GM21367 (cell line): ENCODE measurements around the gene PILRA.

Experiments used
- ATAC-seq: cut with Tn5 transposase; IDR thresholded peaks from one replicate; pipeline ENCODE4 v1.9.1; 2021; ENCODE audit not compliant: unreplicated experiment

PILRA gene

DNA sequence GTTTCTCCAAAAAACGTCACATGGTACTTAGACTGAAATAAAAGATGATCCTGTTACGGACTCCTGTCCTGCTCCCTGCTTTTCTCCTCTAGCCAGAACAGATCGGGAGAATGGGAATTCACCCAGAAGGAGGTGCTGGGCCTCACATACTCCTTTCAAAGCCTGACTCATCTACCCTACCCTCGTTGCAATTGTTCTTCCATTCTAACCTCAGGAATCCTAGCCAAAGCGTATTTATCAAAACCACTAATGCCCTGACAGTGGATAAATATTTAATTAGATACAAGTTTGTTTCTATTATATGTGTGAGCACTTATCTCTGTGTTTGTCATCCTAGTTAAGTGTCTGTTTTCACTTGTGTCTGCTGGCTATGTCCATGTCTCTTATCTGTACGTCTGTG is 33.5 kb downstream of the PILRA start:
- no peak for ATAC-seq

DNA sequence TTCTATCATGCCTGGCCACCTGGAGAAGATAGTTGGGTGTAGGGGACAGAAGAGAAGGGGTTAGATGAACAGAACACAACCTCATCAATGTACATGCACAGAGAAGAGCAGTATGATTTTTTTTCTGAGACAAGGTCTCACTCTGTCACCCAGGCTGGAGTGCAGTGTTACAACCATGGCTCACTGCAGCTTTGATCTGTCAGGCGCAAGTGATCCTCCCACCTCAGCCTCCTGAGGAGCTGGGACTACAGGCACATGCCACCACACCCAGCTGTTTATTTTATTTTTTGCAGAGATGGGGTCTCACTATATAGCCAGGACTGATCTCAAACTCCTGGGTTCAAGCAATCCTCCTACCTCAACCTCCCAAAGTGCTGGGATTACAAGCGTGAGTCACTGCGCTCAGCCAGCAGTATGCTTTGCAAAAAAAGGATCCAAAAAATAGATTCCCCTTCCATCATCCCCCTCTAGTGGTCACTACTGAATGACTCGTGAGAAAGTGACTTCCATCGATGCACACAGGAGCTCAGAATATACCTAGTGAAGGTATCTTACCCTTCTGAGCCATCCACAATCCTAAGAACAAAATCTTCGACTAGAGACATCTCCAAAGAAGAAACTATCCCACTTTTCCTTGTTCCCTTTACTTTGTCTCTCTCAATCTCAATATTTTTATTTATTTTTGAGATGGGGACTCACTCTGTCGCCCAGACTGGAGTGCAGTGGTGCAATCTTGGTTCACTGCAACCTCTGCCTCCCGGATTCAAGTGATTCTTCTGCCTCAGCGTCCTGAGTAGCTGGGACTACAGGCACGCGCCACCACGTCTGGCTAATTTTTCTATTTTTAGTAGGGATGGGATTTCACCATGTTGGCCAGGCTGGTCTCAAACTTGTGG is 34.2 kb downstream of the PILRA start:
- no peak for ATAC-seq

DNA sequence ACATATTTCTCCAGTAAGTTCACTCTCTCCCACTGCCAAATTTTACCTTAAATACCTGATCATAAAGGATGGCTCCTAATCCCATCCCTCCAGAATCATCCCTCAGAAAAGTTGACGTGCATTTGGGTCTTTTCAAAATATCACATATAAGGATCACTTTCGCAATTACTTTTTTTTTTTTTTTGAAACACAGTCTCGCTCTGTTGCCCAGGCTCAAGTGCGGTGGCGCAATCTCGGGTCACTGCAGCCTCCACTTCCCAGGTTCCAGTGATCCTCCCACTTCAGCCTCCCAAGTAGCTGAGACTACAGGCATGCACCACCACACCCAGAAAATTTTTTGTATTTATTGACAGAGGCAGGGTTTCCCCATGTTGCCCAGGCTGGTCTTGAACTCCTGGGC is 37.8 kb downstream of the PILRA start:
- ATAC-seq = no peak

DNA sequence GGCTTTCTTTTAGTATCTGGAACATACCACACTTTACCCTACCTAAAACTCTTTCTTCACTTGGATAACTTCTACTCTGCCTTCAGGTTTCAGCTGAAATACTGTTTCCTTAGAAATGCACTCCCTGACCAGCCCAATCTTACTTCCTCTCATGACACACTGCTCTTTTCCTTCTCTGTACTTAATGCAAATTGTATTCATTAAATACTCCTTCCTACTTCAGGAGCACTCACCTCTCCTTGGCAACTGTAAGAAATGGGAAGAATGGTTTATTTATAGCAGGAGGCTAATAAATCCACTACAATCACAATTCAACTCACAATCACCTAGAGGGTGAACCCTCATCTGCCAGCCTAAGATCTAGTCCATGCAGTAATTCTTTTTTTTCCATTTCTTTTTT is 40.1 kb downstream of the PILRA start:
- ATAC-seq = no peak

DNA sequence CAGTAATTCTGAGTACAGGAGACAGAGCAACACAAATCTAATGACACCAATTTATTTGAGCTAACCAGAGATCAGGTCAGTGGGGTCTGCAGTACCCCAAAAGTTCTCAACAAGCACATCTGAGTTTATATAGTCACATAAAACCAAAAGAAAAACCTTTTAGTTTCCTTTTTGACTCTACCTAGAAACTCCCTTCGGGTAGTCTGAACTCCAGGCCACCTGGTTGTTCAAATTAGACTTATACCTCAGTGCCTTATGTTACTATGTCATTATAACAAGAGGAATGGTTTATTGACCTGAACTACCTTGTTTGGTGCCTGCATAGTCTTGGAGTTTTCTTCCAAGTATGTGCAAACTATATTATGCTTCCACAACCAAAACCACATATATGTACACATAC is 40.6 kb downstream of the PILRA start:
- ATAC-seq = no peak

DNA sequence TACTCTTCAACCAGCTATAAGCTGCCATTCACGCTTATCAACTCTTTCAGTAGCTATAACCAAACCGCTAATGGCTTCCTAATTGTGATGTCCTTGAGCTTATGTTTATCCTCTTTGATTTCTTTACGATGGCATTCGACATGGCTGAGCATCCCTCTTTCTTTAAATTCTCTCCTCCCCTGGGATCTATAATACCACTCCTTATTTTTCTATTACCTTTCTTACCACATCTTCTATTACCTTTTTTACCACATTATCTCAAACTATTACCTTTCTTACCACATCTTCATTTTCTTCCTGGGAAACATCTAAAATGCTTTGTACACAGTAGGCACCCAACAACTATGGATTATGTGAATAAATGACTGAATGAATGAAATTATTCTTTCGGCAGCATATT is 42.2 kb downstream of the PILRA start:
- no peak for ATAC-seq

DNA sequence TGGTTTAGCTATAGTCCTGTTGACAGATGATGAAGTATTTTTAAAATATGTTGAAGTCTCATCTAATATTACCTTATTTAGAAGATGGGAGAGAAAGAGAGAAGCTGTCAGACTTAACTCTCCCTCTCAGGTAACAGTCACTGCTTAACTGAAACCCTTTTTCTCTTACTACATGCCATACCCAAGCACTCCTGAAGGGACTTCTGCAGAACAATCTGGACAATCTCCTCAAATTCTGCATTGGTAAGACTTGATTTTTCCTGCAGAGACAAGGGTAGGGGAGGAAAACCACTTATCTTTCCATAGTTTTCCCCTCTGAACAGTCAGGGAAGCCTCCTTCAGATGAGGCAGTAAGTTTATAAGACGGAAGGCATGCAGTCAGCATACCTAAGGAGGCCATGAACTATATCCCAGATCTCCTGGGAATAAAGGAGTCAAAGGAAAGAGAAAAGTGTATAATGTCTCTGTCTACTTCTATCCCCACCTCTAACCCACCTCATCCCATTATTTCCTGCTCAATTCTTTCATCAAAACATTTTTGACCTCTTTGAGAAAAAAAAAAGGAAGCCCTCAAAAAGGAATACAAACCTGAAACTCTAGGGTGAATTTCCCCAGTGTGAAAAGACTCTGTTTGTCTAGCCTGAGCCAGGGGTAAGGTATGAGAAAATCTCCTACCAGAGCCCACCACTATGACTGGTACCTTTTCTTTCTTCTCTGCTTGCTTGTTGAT is 45.8 kb downstream of the PILRA start:
- no peak for ATAC-seq

DNA sequence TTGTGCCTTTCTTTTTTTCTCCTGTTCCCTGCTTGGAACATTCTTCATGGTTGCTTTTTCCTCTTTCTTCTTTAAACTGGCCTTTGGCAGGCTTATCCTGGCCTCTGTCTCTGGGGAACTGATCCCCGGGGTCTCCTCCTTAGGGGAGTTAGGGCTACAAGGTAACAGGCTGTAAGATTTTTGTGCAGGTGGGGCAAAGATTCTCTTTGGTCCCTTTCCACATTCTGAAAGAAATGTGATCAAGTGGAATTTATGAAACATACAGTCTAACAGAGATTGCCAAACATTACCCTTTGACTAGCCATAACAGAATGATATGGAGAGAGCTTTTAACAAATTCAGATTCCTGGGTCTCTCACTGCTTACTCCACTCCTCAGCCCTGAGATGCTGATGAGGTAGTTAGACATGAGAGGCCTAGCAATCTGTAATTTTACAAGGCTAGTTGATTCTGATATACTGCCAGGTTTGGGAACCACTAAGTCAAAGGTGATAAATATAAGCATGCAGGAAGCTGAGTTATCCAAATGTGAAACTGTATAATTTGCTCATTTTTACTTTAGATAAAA is 46.5 kb downstream of the PILRA start:
- ATAC-seq = no peak

DNA sequence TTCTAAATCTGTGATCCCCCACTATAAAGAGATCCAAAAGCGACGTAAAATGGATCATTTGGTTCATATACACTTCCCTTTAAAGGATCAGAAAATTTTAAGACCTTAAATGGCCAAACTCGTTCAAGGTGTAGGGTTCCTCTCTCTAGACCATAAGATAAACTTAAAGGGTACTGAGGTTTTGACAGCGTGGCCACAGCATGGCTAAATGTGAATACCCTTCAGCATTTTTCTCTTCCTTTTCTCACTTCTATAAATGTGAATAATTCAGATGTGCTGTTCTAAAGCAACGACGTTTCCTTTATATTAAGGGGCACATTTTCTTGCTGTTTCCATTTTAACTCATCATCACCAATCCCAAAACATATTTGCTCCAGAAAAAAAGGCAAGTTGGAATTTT is 50.0 kb downstream of the PILRA start:
- no peak for ATAC-seq

DNA sequence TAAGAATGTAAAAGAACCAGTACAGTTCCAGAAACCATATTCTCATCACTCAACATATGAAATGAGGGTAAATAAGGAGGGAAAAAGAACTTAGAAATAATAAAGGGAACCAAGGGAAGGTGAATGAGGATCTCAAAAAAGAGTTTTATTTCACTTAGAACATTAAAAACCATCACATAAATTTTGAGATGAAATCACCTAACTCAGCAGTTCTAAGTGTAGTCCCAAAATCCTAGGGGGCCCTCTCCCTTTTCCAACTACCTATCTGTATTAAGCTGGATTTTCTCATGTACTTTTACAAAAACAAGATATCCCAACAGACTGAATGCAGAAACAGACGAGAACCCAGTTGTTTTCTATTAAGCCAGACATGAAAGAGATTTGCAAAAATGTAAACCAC is 52.1 kb downstream of the PILRA start:
- no peak for ATAC-seq

DNA sequence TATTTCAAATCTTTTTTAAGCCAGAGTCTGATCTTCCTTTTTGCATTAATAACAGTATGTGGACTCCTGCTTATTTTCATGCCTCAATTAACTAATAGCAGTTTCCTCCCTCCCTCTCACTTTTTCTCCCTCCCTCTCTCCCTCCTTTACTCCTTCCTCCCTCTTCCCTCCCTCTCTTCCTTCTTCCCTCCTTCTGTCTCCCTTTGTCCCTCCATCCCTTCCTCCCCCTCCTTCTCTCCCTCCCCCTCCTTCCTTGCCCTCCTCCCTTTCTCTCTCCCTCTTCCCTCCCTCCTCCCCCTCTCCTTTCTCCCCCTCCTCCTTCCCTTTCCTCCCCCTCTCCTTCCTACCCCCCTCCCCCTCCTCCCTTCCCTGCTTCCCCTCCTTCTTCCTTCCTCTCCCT is 53.2 kb downstream of the PILRA start:
- no peak for ATAC-seq

DNA sequence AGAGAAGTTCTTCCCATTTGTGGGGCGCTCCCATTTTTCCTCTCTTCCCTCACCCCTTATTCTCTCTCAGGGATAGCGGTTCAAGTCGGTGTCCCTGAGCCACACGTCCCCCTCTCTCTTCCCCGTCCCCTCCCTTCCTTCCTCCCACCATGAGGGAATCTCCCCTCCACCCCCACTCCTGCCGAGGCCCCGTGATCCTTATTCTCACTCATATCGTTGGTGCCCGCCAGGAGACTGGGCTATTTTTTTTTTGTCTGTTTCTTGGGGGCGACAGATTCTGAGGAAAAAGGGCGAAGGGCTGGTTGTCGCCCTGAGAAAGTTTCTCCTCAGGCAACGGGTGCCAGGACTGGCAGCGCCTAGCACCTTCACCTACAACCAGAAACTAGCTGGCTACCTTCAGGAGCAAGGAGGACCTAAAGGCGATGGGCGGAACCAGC is 54.5 kb downstream of the PILRA start:
- no peak for ATAC-seq

DNA sequence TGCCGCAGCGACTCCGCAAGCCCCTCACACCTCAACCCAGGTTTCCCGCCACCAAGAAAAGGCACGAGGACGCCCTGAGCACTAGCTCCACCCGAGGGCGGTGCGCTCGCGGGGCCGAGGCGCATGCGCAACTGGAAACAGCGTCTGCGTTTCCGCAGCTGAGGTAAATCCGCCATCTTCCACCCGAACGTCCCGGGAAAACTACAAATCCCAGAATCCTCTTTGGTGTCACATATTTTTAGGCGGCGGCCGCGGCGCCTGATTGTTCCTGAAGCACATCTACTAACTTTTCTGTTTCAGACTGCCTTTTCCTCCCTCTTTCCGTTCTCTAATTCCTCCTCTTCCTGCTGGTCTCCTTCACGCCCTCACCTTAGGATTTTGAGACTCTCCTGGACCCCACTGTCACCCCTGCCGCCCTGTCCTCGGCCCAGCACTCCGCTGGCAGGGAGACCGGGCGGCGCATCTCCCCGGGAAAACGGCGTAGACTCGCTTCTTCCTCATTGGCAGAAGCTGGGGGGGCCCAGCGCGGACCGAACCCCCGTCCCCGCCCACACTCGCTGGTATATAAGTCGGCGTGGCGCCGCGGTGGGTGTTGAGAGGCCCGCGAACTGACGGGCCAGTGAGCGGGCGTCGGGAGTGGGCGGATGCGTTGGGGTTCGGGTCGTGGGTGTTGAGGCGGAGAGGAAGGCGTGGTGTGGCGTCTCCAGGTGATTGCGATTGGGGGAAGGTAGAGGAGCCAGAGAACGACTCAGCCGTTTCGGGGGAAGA is 55.1 kb downstream of the PILRA start, which contains the start of gene ZCWPW1:
Gene ZCWPW1 (minus strand): TSS at position 505 of the 768 bp plus-strand sequence. CDS start 8,054 bp downstream, outside the sequence.
- peak; percentile 36 for ATAC-seq

DNA sequence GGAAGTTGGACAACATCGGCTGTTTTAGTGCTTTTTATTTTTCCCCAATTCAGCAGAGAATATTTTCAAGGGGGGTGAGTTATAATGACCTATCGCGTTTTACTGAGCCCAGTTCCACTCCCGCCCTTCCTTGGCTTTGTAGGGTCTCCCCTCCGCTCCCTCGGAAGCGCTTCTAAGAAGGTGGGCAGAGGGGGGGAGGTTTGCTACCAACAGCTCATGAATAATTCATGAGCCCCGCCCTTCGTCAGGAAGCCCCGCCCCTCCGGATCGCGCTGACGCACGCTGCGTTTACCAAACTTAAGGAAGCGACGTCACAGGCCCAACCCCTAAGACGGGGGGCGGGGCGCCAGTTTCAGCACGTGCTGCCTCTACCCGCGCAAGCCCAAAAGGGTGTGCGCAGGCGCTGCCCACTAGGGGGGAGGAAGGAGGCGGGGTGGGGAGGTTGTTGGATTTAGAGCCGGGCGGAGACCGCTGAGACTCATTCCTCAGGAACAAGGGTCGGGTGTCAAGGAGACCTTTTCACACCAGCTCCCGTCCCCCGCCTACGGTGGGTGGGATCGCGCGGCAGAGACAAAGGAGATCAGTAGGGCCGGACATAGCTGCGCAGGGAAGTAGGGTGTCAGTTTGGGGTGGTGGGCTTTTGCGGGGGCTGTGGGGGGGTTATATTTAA is 55.8 kb downstream of the PILRA start:
- ATAC-seq = peak; percentile 33

DNA sequence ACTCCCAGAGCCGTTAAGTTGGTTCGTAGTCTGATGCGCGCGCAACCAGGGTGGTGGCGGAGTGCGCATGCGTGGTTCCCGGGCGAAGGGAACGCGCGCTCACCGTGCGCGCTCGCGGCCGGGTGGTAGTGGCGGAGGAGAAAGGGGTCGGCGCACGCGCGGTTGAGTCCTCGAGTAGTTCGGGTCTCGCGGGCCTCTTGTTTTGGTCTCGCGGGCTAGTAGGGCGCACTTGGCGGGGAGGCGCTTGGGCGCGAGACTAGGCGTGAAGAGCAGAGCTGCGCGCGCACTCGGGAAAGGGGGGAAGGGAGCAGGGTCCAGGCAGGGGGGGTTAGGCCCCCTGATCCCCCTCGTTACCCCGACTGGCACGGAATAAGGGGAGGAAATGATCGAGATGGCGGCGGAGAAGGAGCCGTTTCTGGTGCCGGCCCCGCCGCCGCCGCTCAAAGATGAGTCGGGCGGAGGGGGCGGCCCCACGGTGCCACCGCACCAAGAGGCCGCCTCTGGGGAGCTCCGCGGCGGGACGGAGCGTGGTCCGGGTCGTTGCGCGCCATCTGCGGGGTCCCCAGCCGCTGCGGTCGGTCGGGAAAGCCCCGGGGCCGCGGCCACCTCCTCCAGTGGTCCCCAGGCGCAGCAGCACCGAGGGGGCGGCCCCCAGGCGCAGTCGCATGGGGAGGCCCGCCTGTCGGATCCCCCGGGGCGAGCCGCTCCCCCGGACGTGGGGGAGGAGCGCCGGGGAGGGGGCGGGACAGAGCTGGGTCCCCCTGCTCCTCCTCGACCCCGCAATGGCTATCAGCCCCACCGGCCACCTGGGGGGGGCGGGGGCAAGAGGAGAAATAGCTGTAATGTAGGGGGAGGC is 56.6 kb downstream of the PILRA start, which contains the start of gene MEPCE:
Gene MEPCE (plus strand): TSS at position 195 of the 856 bp plus-strand sequence. CDS start 188 bp downstream, at position 383.
- ATAC-seq = peak; percentile 30

DNA sequence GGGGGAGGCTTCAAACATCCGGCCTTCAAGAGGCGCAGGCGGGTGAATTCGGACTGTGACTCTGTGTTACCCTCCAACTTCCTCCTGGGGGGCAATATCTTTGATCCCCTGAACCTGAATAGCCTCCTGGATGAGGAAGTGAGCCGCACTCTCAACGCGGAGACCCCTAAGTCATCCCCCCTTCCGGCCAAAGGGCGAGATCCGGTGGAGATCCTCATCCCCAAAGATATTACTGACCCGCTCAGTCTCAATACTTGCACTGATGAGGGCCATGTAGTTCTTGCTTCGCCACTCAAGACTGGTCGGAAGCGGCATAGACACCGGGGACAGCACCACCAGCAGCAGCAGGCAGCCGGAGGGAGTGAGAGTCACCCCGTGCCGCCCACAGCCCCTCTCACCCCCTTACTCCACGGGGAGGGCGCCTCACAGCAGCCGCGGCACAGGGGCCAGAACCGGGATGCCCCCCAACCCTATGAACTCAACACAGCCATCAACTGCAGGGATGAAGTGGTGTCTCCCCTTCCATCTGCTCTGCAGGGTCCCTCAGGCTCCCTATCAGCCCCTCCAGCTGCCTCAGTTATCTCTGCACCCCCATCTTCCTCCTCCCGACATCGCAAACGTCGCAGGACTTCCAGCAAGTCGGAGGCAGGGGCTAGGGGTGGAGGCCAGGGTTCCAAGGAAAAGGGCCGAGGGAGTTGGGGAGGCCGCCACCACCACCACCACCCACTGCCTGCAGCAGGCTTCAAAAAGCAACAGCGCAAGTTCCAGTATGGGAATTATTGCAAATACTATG is 57.4 kb downstream of the PILRA start:
- no peak for ATAC-seq

DNA sequence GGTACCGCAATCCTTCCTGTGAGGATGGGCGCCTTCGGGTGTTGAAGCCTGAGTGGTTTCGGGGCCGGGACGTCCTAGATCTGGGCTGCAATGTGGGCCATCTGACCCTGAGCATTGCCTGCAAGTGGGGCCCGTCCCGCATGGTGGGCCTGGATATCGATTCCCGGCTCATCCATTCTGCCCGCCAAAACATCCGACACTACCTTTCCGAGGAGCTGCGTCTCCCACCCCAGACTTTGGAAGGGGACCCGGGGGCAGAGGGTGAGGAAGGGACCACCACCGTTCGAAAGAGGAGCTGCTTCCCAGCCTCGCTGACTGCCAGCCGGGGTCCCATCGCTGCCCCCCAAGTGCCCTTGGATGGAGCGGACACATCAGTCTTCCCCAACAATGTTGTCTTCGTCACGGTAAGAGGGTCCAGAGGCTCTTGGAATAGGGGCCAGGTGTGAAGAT is 58.0 kb downstream of the PILRA start:
- ATAC-seq = no peak

DNA sequence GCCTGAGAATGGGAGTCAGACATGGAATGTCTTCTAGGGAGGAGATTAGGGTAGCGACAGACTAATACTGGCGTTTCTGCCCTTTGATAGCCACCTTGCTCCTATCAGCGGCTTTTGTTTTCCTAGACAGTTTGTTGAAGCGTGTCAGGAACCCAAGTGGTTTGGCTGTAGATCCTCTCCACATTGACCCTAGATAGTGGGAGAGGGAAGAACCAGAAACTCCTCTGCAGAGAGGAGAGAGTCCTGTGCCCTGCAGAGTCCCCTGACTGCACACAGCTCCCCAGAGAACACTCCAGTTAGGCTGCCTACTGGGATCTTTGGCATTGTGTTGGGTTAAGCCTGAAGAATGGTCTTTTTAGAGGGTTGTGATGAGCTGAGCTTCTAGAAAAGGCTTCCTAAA is 58.8 kb downstream of the PILRA start:
- no peak for ATAC-seq
